ENCODE data around the gene SMIM22. TPM values are rescaled to one million over a fixed set of nuclear protein-coding genes. Genes with fewer than 3 reads are reported as not detected.

Gene SMIM22
- total RNA-seq, 1 donor = not detected

GRCh38 chr16:4788489-4788889, 6.7 kb upstream of the SMIM22 start:
- DNase-seq (ENCODE audit: low read depth) = no peak
- no peak for TF ChIP-seq CTCF (IDR thresholded peaks at IDR 0.05; ENCODE audit: insufficient read depth, low read length)
- H3K4me3 ChIP-seq (ENCODE audit: low read depth, low read length) = no peak overlapping the region

- H3K4me3 ChIP-seq (ENCODE audit: low read depth, low read length) = no peak overlapping the region
- no peak for TF ChIP-seq CTCF (IDR thresholded peaks at IDR 0.05; ENCODE audit: insufficient read depth, low read length)
- no peak for DNase-seq (ENCODE audit: low read depth)
Observed at GRCh38 chr16:4788910-4789309, 6.3 kb upstream of the SMIM22 start.

- TF ChIP-seq CTCF (IDR thresholded peaks at IDR 0.05; ENCODE audit: insufficient read depth, low read length) = no peak
- H3K4me3 ChIP-seq (ENCODE audit: low read depth, low read length) = no peak overlapping the region
- no peak for DNase-seq (ENCODE audit: low read depth)
Observed at GRCh38 chr16:4790261-4790660, 4.9 kb upstream of the SMIM22 start.

- TF ChIP-seq CTCF (IDR thresholded peaks at IDR 0.05; ENCODE audit: insufficient read depth, low read length) = no peak
- no peak overlapping the region for H3K4me3 ChIP-seq (ENCODE audit: low read depth, low read length)
- no peak for DNase-seq (ENCODE audit: low read depth)
Observed at GRCh38 chr16:4790871-4791270, 4.3 kb upstream of the SMIM22 start.

- H3K4me3 ChIP-seq (ENCODE audit: low read depth, low read length) = no peak overlapping the region
- no peak for DNase-seq (ENCODE audit: low read depth)
- TF ChIP-seq CTCF (IDR thresholded peaks at IDR 0.05; ENCODE audit: insufficient read depth, low read length) = no peak
Observed at GRCh38 chr16:4792951-4793513, 2.1 kb upstream of the SMIM22 start.

GRCh38 chr16:4795828-4796572, 831 bp downstream of the SMIM22 start:
- no peak for TF ChIP-seq CTCF (IDR thresholded peaks at IDR 0.05; ENCODE audit: insufficient read depth, low read length)
- no peak overlapping the region for H3K4me3 ChIP-seq (ENCODE audit: low read depth, low read length)
- DNase-seq (ENCODE audit: low read depth) = no peak

Data from fibroblast of the aortic adventitia (primary cell).